ENCODE data around the gene CFAP20. TPM values are rescaled to one million over a fixed set of nuclear protein-coding genes. Genes with fewer than 3 reads are reported as not detected.

Gene CFAP20
- total and polyA plus RNA-seq, 2 experiments from 2014 or later, result 61.1 to 81.7 TPM

GRCh38 chr16:58107709-58108108 is 21.5 kb downstream of the CFAP20 start (continued):
- TF ChIP-seq ZNF462 (CRISPR knock-in tag; IDR thresholded peaks at IDR 0.05), result no peak
- no peak for TF ChIP-seq REST (IDR thresholded peaks at IDR 0.05; ENCODE audit: unreplicated experiment)
- no peak for TF ChIP-seq CTCF (conservative IDR thresholded peaks at IDR 0.05; ENCODE audit: low read depth in 2 of 2)
- no peak for TF ChIP-seq POLR2AphosphoS5 (IDR thresholded peaks at IDR 0.05; ENCODE audit: low read depth)

All from GM23338 (cell line).